ENCODE data around the gene TSC1.

The TSC1 gene

DNA sequence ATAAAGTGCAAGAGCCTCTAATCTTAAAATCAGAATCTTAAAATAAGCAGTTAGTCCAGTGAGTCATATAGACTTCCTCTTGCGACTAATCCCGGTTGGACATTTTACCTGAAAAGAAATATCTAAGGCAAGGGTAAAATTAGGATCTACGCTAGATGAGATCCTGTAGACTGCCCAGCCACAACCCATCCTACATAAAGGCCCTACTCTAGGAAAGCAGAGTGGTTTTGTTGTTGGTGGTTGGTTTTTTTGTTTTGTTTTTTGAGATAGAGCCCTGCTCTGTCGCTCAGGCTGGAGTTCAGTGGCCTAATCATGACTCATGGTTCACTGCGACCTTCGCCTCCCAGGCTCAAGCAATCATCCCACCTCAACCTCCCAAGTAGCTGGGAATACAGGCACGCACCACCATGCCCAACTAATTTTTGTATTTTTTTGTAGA is 6.9 kb downstream of the TSC1 start:
- no peak for DNase-seq (ENCODE audit: low read depth in 3 of 3)

DNA sequence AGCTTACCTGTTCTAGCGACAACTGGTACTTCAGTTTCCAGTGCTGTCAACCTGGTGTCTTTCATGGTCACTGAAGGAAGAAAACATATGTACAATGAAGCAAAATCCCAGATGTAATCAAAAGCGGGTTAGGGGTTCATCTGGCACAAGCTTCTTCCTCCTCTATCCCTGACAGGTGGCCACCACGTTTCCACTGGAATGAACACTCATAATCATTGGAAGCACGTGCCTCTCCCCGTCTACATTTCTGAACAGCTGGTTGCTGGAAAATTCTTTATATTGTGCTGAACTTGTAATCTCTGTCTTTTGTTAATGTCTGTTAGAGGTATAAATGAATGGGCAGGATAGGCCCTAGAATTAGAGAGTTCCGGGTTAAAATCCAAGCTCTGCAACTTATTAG is 9.4 kb downstream of the TSC1 start:
- DNase-seq (ENCODE audit: low read depth in 3 of 3) = no peak

DNA sequence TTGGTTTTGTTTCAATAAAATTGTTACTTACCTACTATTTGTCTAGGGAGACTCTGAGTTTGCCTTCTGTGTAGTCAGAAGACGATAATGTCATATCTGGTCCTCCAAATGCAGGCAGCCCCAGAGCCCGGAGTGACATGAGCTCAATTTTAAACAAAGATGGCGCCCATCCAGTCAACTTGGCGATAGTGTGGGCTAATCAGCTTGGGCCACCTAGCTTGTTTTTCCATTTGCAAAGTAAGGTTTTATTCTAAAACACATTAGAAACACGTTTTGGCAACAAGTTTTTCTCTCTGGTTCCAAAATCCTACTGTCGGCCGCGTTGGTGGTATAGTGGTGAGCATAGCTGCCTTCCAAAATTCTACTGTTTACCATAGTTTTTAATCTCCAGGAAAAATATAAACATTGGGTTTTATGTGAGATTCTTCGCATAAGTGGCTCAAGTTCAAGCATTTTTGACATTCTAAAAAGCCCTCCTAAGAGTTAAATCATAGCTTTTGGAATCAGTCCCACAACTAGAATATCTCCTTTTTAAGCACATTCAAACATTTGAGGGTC is 13.2 kb downstream of the TSC1 start:
- no peak for DNase-seq (ENCODE audit: low read depth in 3 of 3)

DNA sequence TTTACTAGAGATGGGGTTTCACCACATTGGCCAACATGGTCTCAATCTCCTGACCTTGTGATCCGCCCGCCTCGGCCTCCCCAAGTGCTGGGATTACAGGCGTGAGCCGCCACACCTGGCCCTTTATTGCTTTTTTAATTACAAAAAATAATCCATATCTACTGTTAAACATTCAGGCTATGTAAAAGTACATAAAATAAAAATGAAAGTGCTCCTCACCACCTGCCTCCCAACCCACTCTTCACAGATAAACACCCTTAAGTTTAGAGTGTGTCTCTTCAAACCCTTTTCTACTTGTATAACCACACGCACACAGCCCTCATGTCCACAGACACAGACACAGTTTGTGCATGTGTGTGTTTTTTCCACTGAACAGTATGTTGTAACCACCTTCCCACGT is 16.7 kb downstream of the TSC1 start:
- DNase-seq (ENCODE audit: low read depth in 3 of 3) = no peak

DNA sequence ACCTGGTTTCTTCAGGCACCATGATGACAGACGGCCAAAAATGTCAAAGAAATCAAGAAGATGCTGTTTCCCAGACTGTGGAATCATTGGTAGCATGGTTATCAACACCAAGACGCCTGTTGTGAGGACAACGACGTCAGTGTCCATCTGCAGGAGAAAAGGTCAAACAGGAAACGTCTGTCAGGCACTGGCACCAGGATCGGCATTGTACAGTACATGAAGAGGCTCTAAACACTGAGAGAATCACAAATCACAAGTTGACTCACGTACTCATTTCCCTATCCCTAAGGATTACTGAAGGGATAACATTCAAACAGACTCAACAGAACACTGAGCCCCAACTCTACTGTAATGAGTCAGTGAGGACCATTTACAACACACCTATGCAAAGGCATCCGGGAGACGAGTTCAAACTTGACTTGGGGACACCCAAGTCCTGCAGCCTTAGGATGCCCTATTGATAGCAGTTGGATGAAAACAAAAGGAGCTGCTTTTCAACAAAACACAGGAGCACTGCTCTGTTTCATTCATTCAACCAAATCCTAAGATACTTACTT is 21.0 kb downstream of the TSC1 start:
- no peak for DNase-seq (ENCODE audit: low read depth in 3 of 3)

DNA sequence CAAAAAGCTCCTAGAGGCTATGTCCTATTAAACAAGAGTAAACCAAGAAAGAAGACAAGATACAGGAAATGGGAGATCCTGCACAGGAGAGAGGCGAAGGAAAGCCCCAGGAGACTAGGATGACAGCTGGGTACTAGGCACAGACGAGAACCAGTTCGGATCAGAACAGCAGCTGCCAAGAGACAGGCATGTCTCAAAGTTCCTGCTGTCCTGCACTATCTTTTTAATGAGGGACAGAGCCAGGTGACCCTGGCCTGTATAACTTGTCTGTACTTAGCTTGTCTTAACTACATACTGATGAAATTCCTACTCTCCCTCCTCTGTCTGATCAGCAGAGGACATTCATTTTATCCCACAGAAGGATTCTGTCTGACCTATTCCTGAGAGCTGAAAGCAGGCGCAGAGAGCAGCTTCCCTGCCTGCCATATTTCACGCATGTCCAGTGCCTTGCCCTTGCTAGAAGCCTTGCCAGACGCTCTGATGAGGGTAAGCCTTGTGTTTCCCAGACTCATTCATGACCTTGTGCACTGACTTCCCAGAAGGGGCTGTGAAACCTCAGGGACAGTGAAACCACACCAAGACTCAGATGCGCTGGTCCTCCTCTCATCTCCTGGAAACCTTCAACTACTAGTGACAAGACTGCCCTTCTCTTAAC is 24.7 kb downstream of the TSC1 start:
- DNase-seq (ENCODE audit: low read depth in 3 of 3) = no peak

DNA sequence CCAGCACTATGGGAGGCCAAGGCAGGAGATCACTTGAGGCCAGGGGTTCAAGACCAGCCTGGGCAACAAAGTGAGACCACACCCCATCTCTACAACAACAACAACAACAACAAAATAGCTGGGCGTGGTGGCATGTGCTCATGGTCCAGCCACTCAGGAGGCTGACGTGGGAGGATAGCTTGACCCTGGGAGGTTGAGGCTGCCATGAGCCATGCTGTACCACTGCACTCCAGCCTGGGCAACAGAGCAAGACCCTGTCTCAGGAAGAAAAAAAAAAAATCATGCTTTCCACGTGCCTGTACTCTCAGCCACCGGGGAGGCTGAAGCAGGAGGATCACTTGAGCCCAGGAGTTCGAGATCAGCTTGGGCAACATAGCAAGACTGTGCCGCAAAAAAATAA is 29.5 kb downstream of the TSC1 start:
- DNase-seq (ENCODE audit: low read depth in 3 of 3) = no peak

DNA sequence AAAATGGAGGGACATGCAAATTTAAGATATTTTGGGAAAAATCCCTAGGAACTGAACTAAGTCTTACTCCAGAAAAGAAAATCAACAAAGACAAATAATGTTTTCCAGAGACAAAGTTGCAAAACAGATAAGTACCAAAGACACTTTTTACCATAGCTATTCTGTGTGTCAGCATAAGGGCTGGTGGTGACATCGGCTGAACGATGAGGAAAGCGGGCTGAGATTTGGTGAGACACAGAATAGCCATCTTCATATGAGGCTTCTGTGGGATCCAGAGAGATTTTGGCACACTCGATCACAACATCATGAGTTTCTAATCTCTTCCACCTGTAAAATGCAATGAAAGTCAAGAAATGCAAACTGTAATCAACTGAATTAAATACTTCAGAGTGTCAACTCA is 32.3 kb downstream of the TSC1 start:
- no peak for DNase-seq (ENCODE audit: low read depth in 3 of 3)

DNA sequence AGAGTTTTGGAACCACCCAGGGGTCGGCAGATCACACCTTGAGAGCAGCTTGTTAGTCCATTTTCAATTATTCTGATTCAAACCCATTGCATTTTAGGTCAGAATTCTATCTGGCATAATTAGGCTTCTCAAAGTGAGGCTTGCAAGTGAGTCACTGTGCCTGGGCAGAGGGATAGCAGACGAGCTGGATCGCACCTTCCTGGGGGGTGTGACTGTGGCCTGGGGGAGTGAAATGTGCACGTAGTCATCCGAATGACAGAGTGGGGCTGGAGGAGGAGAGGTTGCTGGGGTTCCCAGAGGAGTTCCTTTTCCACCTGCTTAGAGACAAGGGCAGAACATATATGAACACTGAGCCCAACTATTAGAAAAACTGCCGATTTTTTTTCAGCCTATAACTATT is 34.0 kb downstream of the TSC1 start:
- DNase-seq (ENCODE audit: low read depth in 3 of 3) = no peak

DNA sequence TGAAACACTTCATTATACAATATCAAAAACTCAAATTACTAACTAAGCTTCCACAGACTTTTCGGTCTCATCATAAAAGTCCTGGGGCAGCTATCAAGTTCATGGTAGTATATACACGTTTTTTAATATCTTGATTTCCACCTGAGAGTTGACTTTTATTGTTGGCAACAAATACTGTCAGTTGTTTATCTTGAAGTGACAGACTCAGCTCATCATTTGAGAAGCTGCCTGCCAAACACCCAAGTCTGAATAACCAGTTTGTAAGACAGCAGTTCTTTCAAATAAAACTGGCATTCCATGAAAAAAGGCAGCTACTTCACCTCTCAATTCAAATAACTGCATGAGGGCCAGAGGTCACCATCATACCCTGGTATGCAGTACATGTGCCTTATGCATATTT is 35.1 kb downstream of the TSC1 start:
- no peak for DNase-seq (ENCODE audit: low read depth in 3 of 3)

DNA sequence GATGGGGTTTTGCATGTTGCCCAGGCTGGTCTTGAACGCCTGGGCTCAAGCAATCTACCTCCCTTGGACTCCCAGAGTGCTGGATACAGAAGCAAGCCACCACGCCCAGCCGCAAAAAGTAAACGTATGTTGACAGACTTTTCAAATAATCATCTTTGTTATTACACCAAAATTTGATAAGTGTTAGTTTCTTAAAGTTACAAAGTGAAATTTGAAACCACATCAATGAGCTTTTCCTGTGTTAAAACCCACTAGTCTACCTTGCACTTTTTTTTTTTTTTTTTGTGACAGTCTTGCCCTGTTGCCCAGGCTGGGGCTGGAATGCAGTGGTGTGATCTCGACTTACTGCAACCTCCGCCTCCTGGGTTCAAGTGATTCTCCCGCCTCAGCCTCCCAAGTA is 35.8 kb downstream of the TSC1 start:
- no peak for DNase-seq (ENCODE audit: low read depth in 3 of 3)

DNA sequence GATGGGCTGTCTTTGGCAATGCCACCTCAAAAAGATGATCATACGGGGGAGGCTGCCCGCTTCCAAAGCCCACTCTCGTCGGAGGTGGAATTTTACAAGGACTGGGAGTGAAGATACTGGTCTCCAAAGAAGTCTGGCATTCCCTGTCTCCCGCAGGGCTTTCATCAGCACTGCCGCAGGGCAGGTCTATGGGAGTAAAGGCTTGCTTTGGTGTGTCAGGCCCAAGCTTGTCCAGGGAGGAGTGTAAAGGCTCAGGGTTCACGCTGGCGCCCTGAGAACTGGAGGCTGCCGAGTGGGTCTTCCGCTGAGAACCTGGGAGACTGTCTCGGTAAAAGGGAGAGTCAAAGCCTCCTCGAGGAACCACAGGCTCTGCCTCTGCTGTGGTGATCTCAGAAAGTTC is 38.7 kb downstream of the TSC1 start:
- no peak for DNase-seq (ENCODE audit: low read depth in 3 of 3)

DNA sequence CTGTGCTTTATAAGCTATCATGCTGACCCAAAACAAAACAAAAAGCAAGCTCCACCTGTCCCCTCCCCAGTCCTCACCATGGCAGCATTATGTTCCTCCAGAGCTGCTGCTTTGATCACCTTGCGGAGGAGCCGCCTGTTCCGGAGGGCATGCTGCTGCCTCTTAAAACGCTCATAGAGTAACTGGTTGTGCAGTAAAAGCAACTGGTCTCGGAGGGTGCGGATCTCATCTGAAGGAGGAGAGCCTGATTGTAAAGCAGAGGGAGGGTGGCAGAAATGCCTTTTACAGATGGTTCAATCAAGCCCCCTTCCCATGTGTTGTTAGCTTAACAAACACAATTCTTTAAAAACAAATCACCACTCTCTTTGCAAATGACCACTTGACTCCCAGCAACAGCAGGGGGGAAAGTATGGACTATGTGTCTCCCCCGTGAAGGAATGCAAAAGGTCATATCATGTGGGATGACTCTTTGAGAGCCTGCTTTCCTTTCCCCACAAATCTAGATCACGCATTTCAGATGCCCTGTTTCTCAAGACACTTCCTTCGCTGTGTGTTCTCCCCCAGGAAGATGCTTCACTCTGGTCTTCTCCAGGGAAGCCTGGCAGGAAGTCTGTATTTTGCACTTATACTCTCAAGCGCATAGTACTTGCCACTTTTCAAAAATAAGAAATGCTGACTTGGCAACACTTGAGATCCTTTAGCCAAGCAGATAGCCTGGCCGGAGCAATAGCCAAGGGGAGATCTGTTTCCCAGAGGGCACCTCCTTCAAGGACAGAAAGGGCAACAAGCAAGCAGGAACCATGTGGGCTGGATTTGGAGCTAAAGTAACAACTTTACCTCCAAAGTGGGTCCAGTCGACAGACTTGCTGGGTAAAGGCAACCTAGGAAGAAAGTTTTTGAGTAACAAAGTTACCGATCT is 40.6 kb downstream of the TSC1 start:
- no peak for DNase-seq (ENCODE audit: low read depth in 3 of 3)

DNA sequence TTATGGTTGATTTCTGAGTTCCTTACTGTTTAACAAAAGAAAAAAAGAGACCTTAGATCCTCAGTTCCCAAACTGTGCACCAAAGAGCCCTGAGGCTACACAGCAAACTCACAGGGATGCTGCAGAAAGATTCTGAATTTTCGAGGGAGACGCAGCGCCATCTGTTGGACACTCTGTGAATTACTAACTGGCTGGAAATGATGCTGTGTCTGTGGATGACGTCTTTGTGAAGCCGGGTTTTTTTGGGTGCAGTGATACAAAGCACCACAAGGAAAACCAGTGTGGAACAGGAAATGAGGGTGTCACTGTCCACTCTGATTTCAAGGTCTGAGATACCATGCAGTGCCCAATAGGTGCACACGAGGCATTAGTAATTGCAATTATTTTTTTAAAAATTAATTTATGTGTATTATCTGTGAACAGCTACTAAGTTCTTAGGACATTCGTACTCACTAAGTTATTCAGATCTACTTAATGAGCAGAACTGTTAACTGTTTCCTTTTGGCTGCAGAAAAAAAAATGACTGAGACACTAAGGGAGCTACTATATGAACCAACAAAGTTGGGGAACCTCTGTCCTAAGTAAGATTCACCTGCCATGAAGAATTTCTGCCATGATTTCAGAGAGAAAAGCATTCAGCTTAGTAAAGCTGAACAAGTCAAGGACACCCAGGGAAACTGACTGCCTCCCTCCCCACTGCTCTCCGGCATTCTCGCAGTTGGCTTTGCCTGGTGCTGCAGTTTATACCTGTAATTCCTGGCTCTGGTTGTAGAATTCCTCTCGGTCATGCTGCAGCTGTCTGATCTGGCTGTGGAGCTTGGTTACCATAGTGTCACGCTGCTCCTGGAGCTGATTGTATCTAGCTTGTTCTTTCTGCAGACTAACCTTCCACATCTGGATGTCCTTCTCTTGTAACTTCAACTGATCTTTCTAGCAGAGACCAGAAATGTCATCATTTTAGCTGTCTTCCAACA is 42.3 kb downstream of the TSC1 start:
- DNase-seq (ENCODE audit: low read depth in 3 of 3) = peak; percentile 40 to 61 (median 59)

DNA sequence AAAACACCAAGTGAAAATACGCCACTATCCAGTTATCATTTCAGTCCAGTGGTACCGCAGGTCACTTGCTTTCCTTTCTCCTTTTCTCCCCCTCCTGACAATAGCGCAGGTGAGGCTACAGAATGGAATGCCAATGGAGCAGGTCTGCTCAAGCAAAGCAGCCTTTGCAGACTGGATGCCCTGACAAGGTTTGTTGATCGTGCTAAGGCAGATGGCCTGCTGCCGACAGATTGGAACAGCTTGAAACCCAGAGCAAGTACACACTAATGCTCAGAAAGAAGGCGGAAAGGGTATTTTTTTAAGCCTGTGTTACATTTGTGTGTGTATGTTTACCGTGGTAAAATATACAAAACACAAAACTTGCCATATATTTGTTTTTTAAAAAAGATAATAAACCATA is 46.4 kb downstream of the TSC1 start:
- no peak for DNase-seq (ENCODE audit: low read depth in 3 of 3)

DNA sequence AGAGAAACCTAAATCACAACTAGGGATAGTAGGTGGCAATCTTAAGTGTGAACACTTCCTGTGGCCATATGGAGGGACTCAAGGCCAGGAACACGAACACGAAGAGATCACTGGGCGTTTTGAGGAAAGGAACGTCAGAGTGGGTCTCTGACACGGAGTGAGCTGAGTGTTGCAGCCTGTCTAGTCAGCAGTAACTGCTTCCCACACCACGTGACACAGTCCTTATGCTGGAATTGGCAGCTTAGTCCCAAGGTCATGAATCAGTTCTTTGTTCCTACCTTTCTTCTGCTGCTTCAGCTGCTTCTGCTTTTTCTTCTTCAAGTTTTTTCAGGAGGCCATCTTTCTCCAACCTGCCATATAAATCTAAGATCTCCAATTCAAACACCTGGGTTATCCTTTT is 47.5 kb downstream of the TSC1 start:
- no peak for DNase-seq (ENCODE audit: low read depth in 3 of 3)

DNA sequence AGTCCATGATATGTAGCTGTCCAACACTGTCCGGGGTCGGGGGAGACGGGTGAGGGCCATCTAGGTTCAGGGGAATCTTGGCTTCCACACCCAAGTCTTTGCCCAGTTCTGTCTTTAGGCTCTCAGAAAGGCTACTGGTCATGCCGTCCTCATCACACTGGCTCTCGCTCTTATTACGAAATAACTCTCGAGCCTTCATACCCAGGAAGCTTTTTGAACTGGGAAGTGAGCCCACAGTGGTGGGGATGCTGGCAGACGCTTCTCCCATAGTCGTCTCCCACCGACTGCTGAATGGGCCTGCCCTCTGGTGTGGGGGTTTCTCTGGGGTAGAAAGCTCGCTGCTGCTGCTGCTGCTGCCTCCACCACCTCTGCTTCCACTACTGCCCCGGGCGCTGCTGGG is 48.2 kb downstream of the TSC1 start:
- no peak for DNase-seq (ENCODE audit: low read depth in 3 of 3)

DNA sequence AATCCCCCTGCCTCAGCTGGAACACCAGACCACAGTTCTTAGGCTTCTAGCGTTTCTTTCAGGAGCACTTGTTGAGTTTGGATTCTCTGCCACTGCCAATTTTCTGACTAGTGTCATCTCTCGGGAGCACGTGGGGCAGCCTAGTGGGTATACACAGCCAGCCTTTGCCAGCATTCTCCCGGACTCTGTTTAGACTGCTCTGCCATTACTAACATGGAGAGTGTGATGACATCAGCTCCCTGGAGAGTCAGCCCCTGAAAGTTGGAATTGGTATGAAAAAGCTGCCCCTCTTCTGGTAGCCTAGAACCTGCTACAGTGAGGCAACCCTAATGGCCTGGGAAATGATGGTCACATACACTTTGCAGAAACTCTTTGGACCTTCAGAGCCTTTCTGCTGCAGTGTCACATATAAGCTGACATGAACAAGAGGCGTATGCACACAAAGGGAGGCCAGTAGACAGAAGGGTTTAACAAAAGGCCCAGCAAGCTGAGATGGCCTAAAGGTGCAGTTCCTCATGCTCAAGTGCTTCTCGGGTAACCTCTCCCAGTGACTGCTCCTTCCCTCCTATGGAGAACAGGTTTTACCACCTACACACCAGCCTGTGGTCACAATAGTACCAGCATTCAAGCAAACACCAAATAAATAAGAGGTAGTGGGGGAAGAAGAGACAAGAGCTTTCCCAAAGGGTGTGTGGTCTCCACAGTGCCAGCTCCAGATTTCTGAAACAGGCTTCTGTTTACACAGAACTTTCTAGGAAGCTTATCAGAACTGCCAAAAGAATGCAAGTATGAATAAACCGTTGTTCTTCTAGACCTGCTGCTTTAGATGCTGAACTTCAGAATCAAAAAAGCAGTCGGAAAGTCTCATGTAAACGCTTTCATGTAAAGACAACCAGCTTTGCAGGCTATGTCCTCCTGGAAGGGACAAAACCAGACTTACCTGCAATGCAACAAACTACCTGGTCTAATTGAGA is 49.3 kb downstream of the TSC1 start:
- DNase-seq (ENCODE audit: low read depth in 3 of 3) = no peak

DNA sequence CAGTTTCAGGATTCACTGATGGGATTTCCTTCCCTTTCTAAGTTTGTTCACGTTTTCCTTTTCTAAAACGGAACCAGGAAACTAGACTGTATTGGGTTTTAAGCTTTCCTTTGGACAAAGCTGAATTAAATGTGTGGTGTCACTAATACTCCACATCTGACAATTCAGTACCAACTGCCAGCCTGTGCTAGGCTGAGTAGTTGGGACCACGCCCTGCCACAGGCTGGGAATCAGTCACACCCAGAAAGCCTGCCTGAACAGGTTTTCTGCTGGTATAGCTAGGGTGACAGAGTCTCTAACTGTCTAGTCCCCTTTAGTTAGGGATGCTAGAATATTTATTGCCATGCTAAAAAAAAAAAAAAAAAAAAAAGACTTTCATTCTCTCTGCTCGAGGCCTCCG is 50.1 kb downstream of the TSC1 start:
- no peak for DNase-seq (ENCODE audit: low read depth in 3 of 3)

DNA sequence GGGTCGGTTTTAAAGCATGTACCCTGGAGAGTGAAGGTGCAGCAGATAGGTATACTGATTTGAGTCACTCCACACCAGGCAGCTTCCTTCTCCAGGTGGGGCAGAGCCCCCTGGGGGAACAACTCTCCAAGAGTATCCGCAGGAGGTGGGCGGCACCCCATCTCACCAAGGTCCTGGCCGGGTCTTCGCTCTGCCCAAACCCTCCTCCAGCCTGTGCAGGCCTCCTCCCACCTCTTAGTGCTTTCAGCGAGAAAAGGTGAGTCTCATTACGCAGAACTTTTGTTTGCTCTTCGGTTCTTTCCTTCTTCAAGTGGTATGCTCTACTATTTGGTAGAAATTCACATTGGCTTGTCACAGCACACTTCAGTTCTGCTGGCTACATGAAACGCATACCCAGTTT is 52.0 kb downstream of the TSC1 start:
- DNase-seq (ENCODE audit: low read depth in 3 of 3) = no peak
